Lower lobe of right lung (tissue), 2 donors: ENCODE data around the gene ATP13A2. TPM values are rescaled to one million over a fixed set of nuclear protein-coding genes. Genes with fewer than 3 reads are reported as not detected.

Experiments
- ATAC-seq, 2 donors: fragments of 200-7000 bp; cut with Tn5 transposase; one replicate each; pipeline ENCODE4 v1.9.1; 2020 to 2022; ENCODE audit warnings: mild to moderate bottlenecking in 2 of 2, moderate library complexity in 2 of 2
- DNase-seq: peaks from one replicate; pipeline ENCODE4 v3.0.0-alpha.2; 2020
- H3K27ac ChIP-seq: fragments of 200-600 bp; one replicate; pipeline ENCODE4 v1.8.0; 2022
- H3K27me3 ChIP-seq: fragments of 200-600 bp; one replicate; pipeline ENCODE4 v1.8.0; 2022; ENCODE audit warnings: low read depth
- H3K36me3 ChIP-seq: fragments of 200-600 bp; one replicate; pipeline ENCODE4 v1.8.0; 2022; ENCODE audit warnings: mild to moderate bottlenecking
- H3K4me1 ChIP-seq: fragments of 200-600 bp; one replicate; pipeline ENCODE4 v1.8.0; 2022
- H3K4me3 ChIP-seq: fragments of 200-600 bp; one replicate; pipeline ENCODE4 v1.8.0; 2022; ENCODE audit warnings: mild to moderate bottlenecking
- H3K9me3 ChIP-seq: fragments of 200-600 bp; one replicate; pipeline ENCODE4 v1.8.0; 2022
- intact Hi-C: fragments of 100-400 bp; cut with DNase I; formaldehyde crosslinking; loops from one replicate; pipeline ENCODE4 v1.11.0; 2022
- total RNA-seq: library from RNA; stranded (reverse); fragmentation: NEBNext Ultra II Directional; extraction: Animal tissue kit (Norgen Biotek cat#: 25700); gene quantifications from one replicate; pipeline ENCODE4 v1.2.1, GENCODE V29; 2021
- TF ChIP-seq, protein P1 (sequence below): fragments of 200-600 bp; IDR thresholded peaks from one replicate; pipeline ENCODE4 v1.8.0; 2022; ENCODE audit warnings: antibody characterized with exemption, mild to moderate bottlenecking
- donor health status: DM: no; HTN: yes; CAD: no; lungs with severe emphysema.

Gene ATP13A2
- total RNA-seq, 1 donor from 2014 or later: 39.9 TPM

DNA sequence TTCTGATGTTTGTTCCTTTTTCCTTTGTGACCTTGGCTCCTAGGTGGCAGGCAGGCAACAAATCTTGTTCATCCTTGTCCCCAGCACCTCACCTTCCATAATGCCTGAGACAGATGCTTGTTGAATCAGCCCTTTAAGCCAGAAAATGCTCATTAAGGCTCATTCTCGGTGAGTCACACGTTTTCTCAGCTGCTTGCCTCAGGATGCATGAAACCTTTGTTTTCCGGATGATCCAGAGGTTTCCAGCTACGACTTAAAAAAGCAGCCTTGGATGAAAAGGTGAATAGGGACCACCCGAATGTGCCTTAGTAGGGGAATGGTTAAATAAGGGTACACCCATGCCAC, 4.6 kb upstream of the ATP13A2 start:
- H3K4me1 ChIP-seq: peaks cover 12% of the 10 kb centered on the region

DNA sequence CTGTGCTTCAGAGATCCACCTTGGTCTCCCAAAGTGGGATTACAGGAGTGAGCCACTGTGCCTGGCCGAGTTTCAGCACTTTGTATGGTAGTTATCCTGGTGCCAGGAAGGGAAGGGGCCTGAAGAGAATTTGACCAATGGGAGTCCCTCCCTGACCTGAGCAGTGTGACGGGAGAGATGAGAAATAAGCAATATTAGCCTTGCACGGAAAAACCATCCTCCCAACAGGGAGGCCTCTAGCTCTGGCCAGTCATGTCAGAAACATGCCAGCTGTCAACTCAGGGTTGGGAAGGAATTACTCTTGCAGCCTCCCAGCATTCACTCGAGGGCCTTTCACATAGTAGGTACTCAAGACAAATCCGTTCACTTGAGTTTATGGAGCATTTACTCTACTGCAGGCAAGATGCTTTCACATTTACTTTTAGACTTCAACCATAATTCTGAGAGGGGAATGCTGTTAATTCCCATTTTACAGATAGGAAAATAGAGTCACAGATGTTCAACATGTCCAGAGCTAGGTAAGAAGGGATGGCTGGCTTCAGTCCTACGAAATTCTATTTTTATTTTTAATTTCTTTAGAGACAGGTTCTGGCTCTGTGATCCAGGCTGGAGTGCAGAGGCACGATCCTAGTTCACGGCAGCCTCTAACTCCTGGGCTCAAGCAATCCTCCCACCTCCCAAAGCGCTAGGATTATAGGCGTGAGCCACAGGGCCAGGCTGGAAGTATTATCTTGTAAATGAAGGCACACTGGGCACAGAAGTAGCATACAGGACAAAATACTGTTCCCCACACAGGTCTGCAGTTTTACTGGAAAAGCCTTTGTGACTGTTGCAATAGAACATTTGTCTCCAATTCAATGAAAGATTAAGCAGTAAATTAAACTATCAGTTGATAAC, 3.2 kb upstream of the ATP13A2 start:
- intact Hi-C loops: no loop called here

More for the DNA sequence above, 4.6 kb upstream of the ATP13A2 start:
- TF ChIP-seq, protein P1, sequence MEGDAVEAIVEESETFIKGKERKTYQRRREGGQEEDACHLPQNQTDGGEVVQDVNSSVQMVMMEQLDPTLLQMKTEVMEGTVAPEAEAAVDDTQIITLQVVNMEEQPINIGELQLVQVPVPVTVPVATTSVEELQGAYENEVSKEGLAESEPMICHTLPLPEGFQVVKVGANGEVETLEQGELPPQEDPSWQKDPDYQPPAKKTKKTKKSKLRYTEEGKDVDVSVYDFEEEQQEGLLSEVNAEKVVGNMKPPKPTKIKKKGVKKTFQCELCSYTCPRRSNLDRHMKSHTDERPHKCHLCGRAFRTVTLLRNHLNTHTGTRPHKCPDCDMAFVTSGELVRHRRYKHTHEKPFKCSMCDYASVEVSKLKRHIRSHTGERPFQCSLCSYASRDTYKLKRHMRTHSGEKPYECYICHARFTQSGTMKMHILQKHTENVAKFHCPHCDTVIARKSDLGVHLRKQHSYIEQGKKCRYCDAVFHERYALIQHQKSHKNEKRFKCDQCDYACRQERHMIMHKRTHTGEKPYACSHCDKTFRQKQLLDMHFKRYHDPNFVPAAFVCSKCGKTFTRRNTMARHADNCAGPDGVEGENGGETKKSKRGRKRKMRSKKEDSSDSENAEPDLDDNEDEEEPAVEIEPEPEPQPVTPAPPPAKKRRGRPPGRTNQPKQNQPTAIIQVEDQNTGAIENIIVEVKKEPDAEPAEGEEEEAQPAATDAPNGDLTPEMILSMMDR: no peak
- intact Hi-C loops: no loop called here
- H3K9me3 ChIP-seq: no peaks in the 10 kb centered on the region
- ATAC-seq: no peak
- no peak for DNase-seq
- no peak overlapping the region for H3K27ac ChIP-seq
- no peak overlapping the region for H3K4me3 ChIP-seq
- no peaks in the 10 kb centered on the region for H3K27me3 ChIP-seq
- peaks cover 37% of the 10 kb centered on the region for H3K36me3 ChIP-seq

DNA sequence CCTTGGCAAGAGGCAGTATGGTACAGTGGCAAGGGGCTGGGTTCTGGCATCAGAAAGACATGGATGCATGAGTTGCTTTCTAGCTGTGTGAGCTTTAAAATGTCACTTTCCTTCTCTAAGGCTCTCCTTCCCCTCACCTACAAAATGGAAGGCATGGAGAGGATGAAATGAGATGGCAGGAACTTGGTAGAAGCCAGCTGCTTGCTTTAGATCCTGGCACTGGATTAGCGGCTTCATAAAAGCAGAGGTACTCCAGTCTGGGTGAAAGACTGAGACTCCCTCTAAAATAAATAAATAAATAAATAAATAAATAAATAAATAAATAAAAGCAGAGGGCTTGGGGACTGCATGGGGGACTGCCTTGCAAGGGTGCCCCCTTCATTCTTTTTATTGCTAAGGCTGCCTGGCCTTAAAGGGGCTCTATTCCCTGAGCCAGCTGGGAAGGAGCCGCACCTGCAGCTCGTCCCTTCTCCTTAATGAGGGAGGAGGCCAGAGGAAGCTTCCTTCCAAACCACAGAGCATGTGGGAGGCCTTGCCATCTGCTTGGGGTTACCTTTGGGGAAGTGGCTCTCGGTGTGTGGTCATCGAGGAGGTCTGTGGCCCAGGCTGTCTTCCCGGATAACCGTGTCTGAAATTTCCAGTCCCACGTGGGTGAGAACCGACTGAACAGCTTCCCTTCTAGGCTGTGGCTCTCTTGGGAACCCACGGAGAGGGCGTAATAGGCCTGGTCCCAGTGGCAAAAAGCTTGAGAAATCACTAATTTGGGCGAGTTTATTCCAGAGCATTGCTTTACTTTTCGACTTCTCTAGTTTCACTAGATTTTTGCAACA, 2.0 kb upstream of the ATP13A2 start:
- Histone ChIP-seq H3K9me3 (no peaks in the 10 kb centered on the region), H3K27ac (no peak overlapping the region), H3K4me1 (peaks cover 37% of the 10 kb centered on the region), H3K4me3 (no peak overlapping the region), H3K36me3 (peaks cover 12% of the 10 kb centered on the region), H3K27me3 (no peaks in the 10 kb centered on the region)
- DNase-seq (peak; percentile 73), ATAC-seq (peak in 1 of 2 donors; percentile 5)
- intact Hi-C loops: no loop called here
- TF ChIP-seq, protein P1: no peak

More for the DNA sequence above, 3.2 kb upstream of the ATP13A2 start:
- peaks cover 24% of the 10 kb centered on the region for H3K36me3 ChIP-seq
- H3K9me3 ChIP-seq: no peaks in the 10 kb centered on the region
- DNase-seq (peak; percentile 5), ATAC-seq (no peak)
- H3K4me3 ChIP-seq: no peak overlapping the region
- TF ChIP-seq, protein P1: no peak
- no peaks in the 10 kb centered on the region for H3K27me3 ChIP-seq
- no peak overlapping the region for H3K27ac ChIP-seq
- H3K4me1 ChIP-seq: peaks cover 26% of the 10 kb centered on the region

DNA sequence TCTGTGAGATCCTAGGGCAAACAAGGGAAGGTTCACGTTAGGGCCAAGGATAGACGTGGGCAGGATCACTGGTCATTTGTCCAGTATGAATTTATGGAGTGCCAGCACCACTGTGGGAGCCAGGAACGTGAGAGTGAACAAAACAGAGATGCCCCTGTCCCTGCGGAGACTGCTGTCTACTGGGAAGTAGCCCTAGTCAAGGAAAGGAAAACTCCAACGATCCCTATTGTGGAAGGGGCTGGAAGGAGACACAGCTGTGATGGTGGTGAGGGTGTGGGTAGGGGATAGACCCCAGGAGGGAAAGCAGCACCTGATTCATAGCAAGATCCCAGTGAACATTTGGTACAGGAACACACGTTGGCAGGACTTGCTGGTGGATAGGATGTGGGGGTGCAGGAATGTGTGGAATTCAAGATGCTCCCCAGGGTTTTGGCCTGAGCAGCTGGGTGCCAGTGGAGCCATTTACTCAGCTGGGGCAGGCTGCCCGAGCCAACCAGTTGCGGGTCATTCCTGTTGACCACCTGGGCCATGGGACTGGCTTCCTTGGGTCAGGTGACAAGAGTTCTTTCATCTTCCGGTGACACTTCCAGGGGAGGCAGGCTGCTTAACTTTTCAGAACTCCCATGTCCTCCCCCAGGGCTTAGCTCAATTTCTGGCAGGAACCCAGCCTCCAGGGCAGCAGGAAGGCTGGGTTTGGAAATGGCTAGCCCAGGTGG, 1.2 kb upstream of the ATP13A2 start:
- Histone ChIP-seq H3K4me1 (peaks cover 37% of the 10 kb centered on the region), H3K4me3 (no peak overlapping the region), H3K9me3 (no peaks in the 10 kb centered on the region), H3K27me3 (no peaks in the 10 kb centered on the region), H3K36me3 (peaks cover 4% of the 10 kb centered on the region), H3K27ac (no peak overlapping the region)
- no peak for ATAC-seq
- peak; percentile 20 for DNase-seq
- intact Hi-C loops: no loop called here
- TF ChIP-seq, protein P1: no peak

DNA sequence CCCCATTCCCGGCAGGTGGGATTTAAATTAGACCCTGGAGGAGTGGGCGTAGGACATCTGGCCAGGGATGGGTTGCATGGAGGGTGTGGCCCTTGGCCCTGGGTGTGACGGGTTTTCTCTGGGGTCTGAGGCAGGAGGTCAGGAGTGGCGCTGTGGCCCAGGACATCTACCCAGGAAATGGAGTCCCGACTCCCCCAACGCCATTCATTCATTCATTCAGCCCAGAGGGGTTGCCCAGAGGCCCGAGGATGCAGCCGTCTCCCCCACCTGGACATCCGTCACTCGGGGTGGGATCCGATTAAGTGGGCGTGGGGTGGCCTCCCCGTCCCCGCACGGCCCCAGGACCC, 663 bp downstream of the ATP13A2 start:
- no peaks in the 10 kb centered on the region for H3K9me3 ChIP-seq
- TF ChIP-seq, protein P1: no peak
- H3K4me1 ChIP-seq: peaks cover 37% of the 10 kb centered on the region
- peak in 1 of 2 donors; percentile 2 for ATAC-seq
- peak overlapping the region; percentile 68 for H3K27ac ChIP-seq
- peaks cover 5% of the 10 kb centered on the region for H3K36me3 ChIP-seq
- peak overlapping the region; percentile 97 for H3K4me3 ChIP-seq
- no peaks in the 10 kb centered on the region for H3K27me3 ChIP-seq
- DNase-seq: peak; percentile 45
- intact Hi-C loops: no loop called here
